Stimulated activated CD4-positive, alpha-beta T cell treated with anti-CD3 and anti-CD28 coated beads, Interleukin-15, amount 100 ng/mL, for 1 hour (primary cell): ENCODE measurements around the gene RPL39L.
"Not testable (repeated sequence)": the region's sequence is repeated elsewhere in the genome, so short reads cannot be mapped to it uniquely, and the experiment has no call there.

Experiments
- DNase-seq, 2 donors: peaks; one replicate each; pipeline ENCODE4 v3.0.0-alpha.2; 2020; ENCODE audit warnings: low read depth in 1 of 2, low spot score in 1 of 2

Gene RPL39L

DNA sequence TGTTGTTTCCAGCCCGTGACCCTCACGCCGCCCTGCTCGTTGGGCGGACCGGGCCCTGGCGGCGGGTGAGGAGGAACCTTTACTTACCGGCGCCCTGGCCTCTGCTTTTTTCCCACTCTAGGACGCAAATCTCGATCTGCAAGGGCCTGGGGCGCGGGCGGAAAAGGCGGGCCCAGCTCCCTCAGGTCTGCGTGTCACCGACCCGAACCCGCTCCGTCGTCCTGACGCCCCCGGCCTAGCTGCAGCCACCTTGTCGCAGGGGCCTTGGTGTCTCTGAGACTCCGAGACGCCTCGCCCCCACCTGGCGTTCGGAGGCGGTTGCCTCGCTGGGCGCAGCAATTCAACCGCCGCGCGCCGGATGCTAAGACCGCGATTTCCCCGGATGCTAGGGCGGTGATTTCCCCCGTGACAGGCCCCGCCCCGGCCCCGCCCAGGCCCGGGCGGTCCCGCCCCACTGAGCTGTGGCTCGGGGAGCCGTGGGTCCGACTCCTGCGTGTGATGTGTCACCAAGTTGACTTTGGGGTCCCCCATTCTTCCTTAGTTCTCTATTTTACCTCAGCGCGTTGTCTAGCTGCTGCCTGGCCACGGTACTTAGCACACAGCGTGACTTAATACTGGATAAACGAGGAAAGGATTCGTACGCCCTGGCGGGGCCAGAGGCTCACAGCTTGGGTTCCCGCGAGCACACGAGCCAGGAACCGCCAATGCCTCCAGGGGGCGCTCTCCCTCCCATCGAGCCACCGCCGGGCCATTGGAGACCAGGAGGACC lies at the start of gene RPL39L:
RPL39L (minus strand) TSS at position 371 of the 769 bp plus-strand sequence. CDS start 18,196 bp downstream, outside the sequence.
- DNase-seq, result peak; percentile 85 to 92

DNA sequence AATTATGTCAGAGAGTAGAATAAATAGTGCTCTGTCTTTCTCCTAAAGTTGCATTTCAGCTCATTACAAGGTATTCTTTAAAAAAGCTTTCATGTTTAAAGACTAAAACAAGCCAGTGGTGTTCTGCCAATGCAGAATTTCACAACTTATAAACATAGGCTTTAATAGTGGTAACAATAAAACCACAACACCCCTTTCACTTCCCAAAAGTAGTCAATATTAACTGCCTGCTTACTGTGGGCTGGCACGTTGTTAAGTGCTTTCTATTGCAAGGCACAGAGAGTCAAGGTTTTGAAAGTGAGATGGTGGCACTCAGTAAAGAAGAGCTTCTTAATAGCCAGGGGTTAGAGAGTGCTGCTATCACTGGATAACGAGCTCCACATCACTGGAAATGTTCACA lies 49.6 kb upstream of the RPL39L start:
- DNase-seq, result no peak

DNA sequence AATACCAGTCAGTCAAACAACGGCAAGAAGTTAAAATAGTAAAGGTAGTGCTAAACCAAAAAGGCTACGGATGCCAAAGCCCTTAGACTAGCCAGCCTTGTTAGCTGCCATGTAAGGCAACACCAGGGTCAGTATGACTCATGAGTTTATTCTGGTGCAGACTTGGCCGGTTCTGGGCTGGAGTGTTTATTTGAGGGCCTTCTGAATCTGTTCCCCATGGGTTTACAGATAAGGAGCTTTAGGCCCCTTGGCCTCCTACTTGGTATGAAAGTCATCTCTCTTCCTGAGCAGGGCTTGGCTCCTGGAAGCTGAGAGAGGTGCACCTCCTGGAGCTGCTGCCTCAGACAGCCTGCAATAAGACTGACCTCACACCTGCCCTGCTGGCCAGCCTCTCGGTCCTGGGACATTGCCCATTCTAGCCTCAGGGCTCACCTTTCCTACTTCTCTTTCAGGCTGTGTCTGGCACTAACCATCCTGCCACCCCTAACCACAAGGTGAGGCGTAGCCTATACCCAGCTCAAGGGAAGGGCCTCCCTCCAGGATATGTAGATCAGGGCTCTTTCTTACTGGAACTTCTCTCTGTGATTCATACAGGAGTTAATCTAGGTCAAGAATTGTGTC lies 47.6 kb upstream of the RPL39L start:
- no peak for DNase-seq

DNA sequence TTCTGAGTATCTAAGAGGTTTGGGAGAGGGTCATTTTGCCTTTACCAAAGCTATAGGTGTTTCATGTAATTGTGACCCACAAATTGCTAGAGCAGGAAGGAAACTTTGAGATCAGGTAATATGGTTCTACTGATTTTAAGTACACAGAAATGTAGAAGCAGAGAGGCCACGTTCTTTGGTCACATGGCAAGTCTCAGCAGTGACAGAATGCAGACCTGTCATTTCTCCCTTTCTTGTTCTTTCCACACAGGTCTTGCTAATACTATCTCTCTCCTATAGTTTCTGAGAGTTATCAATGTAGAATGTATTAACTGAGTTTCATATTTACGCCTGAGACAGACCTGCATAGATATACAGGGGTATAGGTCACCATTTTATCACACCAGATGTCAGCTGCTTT lies 47.1 kb upstream of the RPL39L start:
- no peak for DNase-seq

DNA sequence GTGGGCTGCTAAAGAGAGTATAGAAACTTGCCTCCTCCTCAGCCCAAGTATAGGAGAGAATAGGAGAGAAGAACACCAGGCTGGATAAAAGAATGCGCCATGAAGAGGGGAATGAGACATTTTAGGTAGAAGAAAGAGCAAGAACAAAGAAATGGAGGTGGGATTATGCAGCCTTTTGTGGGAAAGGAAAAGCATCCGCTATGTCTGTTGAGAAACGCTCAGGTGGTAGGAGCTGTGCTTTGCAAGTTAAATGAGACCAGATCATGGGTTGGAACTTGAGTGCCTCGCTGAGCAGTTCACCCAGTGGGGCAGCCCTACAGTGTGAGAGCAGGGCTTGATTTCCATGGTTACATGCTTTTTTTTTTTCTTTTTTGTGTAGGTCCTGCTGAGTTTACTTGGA lies 46.5 kb upstream of the RPL39L start:
- no peak for DNase-seq

DNA sequence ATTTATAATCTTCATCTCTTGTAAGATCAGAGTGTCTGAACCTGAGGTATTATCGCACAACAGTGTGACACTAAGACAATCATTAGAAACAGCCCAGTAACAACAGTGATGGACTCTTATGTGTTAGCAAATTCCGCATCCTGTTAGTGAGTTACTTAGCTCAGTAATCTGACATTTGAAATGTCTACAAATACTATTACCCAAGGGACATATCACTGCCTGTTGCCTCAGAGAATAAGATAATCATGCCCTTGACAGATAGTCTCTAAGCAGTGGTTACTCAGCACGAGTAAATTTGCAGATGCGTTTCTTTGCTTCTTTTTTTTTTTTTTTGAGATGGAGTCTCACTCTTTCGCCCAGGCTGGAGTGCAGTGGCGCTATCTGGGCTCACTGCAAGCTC lies 44.6 kb upstream of the RPL39L start:
- no peak for DNase-seq

DNA sequence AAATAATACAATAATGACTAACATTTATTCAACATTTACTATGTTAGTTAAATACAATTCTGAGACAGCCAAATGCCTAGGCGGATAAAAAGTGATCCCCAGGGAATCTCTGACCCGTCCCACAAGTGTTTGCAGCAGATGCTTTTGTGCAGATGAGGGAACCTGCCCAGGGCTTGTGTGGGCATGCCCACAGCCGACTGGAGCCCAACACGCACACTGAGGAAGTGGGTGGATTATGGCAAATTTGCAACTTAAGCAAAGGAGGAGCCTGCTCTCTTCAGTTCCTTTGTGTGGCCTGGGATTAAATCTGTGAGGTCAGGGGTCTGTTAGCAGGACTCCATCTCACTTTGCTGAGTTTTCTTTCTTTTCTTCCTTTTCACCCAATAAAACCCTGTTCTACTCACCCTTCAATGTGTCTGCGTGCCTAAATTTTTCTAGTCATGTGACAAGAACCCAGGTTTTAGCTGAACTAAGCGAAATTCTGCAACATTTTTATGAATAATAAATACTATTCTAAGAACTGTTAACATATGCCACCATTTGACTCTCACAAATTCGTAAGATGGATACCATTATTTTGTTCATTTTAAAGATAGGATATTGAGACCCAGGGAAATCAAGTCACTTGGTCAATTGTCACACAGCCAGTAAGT lies 44.0 kb upstream of the RPL39L start:
- no peak for DNase-seq

DNA sequence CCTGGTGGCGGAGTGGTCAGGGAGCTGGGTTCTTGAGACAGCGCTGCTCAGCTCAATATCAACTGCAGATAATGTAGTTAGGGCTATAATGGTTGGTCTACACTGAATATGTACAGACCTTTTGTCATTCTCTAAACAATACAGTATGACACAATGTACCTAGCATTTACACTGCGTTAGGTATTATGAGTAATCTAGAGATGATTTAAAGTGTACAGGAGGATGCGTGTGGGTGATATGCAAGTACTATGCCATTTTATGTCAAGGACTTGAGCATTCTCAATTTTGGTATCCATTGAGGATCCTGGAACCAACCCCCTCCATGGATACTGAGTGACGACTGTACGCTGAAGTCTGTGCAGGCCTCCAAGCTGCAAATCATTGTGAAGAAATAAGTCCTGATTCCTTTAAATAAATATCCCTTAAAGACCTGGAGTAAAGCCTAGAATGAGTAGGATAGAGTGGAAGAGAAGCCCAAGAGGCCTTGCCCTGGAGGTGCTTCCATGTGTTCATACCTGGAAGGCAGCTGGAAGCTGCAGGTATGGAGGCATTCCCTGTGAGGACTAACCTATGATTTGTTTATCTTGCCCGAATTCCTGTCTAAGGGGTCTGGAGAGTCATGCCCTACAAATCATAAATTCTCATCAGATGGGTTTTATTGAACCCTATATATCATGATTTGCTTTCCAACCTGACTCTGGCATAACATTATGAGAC lies 42.3 kb upstream of the RPL39L start:
- DNase-seq, result no peak

DNA sequence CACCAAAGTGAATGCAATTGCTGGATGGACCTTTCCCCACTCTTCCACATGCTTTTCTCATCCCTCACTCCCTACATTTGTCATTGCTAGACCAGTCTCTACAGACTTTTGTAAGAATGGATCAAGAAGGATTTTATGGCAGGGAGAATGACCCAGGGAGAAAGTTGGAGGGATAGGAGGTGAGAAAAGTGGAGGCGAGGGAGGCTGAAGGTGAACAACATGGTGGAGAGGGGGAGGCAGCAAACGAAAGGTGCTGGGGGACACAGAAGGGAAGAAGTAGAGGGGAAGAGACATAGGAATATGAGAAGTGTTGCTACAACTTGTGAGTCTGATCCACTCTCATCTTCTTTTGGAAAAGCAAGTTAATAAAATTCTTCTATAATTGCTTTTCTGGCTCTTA lies 33.6 kb upstream of the RPL39L start:
- no peak for DNase-seq

DNA sequence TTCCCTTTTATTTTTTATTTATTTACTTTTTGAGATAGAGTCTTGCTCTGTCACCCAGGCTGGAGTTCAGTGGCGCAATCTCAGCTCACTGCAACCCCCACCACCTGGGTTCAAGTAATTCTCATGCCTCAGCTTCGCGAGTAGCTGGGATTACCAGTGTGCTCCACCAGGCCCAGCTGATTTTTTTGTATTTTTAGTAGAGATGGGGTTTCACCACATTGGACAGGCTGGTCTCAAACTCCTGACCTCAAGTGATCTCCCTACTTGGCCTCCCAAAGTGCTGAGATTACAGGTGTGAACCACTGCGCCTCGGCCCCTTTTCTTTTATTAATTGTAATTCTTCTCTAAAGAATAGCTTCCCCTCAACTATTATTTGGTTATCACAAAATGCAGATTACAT lies 31.6 kb upstream of the RPL39L start:
- DNase-seq, result not testable (repeated sequence)

DNA sequence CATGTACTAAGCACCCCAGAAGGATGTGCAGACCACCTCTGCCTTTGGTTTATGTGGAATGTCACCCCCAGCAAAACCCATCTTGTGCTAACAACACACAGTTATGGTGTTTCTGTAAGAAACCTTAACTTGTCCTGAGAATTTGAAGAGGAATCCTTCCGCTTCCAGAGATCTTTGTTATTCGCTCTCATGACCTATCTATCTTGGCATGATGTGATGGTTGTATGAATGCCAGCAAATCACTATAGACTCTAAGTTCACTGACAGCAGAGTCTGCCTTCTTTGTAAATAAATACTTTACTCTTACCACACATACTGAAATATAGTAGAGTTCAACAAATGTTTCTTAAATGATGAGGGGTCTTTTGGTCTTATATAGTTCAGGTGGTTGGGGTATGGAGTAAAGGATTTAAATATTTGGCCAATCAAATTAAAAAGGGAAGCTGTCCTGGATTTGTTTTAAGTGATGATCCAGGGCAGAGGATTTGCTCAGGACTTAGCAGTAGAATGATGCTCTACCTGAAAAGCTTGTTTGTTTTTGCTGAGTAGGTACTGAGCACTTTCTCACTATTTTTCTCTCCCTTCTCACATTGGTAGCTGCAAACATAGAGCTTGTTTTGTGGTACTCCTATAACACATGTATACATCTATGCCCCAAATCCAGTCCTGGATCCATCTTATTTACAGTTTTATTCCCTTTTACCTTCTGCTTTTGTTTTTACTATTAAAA lies 30.1 kb upstream of the RPL39L start:
- DNase-seq, result no peak

DNA sequence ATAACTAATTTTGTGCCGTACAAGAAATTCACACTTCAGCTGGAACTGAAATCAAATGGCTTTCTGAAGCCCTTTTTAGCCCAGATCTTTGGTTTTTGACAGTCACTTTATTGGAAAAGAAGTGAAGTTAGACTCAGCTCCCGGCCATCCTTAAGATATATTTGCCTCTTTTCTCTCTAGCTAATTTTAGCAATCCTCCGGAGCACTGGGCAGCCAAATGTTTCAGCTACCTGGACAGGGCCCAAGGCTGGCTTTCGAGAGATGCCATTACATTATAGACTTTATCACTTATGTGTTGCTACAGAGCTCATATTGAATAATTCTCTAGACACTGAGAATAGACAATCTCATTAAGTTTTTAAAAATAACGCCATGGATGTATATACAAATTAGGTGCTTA lies 28.5 kb upstream of the RPL39L start:
- no peak for DNase-seq

DNA sequence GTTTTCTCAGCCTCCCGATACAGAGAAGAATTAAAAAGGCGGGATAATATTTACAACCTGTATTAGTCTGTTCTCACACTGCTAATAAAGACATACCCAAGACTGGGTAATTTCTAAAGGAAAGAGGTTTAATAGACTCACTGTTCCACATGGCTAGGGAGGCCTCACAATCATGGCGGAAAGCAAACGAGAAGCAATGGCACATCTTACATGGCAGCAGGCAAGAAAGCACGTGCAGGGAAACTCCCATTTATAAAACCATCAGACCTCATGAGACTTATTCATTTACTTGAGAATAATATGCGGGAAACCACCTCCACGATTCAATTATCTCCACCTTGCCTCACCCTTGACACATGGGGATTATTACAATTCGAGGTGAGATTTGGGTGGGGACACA lies 27.5 kb upstream of the RPL39L start:
- no peak for DNase-seq

DNA sequence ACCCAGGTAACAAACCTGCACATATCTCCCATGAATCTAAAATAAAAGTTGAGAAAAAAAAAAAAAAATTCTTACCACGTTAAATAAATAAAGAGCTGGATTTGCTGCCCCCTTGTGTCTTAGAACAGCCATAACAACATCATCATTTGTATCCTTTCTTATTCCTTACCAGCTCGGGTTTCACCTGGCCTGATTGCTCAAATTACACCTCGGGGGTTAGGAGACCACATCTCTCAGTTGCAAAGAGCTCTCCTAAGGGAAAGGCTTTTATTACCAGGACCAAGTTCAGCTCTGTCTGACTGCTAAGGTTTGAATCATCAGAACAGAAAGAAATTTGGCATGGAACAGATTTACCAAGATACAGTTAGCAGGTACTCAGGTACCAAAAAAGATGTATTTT lies 25.8 kb upstream of the RPL39L start:
- DNase-seq, result peak in 1 of 2 donors; percentile 8

DNA sequence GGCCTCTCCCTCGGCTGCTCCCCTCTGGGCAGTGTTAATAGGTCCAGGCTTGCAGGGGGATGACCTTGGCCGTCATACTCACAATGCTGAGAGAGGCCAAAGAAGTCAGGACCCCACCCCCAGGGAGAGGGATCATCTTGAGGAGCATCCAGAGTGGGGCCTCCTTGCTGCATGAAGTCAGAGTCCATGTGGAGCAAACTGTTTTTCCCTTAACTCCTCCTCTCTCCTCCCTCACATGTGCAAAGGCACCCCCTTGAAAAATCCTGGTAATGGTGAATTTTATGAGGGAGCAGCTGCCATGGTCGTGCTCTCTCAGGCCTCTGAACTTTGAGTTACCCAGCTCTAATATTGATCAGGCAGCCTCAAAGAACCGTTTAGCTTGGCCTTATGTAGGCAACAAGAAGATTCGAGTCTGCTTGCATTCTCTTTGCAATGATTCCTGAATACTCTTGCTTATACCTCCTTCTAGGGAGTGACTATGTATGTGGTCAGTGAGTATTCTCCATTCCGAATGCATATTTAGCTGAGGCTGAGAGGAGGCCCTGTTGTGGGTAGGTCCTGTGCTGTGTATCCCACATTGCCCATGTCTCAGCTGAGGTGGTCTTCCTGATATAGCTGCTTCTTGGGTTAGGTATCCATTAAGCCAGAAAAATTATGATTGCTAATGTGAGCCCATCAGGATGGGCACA lies 23.1 kb upstream of the RPL39L start:
- no peak for DNase-seq

DNA sequence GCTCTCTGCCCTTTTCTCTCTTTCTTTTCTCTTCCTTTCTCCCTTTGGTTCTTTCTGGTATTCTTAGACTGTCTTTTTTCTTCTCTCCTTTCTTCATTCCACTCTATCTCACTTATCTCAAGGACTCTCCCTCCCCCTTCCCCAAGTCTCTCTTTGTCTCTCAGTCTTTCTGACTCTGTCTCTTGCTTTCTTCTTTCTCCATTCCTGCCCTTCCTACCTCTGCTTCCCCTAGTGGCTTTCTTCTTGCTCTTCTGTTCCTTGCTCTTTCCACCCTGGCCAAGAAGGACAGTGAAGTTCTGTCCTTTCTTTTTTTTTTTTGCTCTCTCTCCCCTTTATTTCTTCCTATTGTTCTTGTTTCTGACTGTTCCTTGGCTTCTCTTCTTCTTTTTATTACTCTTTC lies 22.3 kb upstream of the RPL39L start:
- no peak for DNase-seq

DNA sequence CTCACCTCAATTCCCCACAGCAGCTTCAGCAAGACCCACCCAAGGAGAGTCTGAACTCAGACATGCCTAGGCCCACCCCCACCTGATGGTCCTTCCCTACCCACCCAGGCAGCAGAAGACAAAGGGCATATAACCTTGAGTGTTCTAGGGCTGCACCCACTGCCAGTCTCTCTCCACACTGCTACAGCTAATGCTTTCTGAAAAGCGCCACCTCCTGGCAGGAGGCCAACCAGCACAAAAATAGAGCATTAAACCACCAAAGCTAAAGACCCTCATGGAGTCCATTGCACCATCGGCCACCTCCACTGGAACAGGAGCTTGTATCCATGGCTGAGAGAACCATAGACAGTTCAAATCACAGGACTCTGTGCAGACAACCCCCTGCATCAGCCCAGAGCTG lies 11.3 kb upstream of the RPL39L start:
- peak; percentile 33 to 51 for DNase-seq

DNA sequence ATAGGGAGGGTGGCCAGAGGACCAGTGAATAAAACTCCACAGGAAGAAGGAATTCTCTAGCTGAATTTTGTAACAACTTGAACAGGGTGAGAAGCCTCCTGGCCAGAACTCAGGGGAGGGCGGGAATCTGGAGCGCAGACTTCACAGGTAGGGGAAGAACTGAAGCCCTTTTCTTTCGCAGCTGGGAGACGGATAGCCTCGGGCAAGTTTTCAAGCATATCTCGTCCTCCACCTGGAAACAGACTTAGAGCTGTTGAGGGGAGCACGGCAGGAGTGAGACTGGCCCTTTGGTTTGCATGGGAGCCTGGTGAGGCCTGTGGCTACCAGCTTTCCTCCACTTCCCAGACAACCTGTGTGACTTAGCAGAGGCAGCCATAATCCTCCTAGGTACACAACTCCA lies 10.9 kb upstream of the RPL39L start:
- DNase-seq, result no peak

DNA sequence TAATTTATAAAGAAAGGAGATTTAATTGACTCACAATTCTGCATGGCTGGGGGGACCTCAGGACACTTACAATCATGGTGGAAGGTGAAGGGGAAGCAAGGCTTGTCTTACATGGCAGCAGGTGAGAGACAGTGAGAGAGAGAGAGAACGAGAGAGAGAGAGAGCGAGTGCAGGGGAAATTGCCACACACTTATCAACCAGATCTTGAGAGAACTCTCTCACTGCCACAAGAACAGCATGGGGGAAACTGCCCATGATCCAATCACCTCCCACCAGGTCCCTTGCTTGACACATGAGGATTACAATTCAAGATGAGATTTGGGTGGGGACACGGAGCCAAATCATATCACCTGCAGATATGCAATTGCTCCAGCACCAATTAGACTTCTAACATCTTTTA lies 7.1 kb upstream of the RPL39L start:
- no peak for DNase-seq

DNA sequence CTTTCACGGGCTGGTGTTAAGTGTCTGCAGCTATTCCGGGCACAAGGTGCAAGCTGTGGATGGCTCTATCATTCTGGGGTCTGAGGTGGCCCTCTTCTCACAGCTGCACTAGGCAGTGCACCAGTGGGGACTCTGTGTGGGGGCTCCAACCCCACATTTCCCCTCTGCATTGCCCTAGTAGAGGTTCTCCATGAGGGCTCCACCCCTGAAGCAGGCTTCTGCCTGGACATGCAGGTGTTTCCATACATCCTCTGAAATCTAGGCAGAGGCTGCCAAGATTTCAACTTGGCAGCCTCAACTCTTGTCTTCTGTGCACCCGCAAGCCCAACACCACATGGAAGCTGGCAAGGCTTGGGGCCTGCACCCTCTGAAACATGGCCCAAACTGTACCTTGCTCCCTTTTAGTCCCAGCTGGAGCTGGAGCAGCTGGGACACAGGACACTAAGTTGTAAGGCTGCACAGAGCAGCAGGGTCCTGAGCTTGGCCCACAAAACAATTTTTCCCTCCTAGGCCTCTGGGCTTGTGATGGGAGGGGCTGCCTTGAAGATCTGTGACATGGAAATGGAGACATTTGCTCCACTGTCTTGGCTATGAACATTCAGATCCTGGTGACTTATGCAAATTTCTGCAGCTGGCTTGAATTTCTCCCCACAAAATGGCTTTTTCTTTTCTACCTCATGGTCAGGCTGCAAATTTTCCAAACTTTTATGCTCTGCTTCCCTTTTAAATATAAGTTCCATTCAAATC lies 6.0 kb upstream of the RPL39L start:
- no peak for DNase-seq
